OCI-LY3 (cell line): ENCODE results near the gene TCIRG1.

Source experiments
- EZH2phosphoT487 ChIP-seq: fragments of 200-600 bp; shearing (Covaris generic); IDR thresholded peaks from 2 replicates; pipeline ENCODE4 v1.6.1; 2018; ENCODE audit warnings: antibody characterized with exemption, mixed run types, low read depth
- TF ChIP-seq, protein P1 (sequence below): fragments of 200-600, 300-600 bp; sonication (generic); IDR thresholded peaks from 2 replicates; pipeline ENCODE4 v1.5.1; 2014; ENCODE audit warnings: antibody characterized with exemption, low read length, low read depth

DNA sequence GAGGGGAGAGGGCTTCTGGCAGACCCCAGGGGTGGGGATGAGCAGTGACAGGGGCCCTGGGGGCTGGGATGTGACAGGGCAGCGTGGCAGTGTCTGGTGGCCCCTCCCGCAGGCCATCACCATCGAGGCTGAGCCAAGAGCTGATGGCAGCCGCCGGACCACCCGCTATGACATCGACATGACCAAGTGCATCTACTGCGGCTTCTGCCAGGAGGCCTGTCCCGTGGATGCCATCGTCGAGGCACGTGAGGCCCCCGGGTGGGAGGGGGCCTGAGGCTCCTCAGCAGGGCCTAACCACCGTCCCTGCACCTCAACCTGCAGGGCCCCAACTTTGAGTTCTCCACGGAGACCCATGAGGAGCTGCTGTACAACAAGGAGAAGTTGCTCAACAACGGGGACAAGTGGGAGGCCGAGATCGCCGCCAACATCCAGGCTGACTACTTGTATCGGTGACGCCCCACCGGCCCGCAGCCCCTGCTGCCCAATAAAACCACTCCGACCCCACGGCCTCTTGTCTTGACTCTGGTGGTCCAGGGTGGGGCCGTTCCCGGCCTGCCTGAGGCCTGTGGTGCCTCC lies 2.6 kb upstream of the TCIRG1 start:
- TF ChIP-seq, protein P1, sequence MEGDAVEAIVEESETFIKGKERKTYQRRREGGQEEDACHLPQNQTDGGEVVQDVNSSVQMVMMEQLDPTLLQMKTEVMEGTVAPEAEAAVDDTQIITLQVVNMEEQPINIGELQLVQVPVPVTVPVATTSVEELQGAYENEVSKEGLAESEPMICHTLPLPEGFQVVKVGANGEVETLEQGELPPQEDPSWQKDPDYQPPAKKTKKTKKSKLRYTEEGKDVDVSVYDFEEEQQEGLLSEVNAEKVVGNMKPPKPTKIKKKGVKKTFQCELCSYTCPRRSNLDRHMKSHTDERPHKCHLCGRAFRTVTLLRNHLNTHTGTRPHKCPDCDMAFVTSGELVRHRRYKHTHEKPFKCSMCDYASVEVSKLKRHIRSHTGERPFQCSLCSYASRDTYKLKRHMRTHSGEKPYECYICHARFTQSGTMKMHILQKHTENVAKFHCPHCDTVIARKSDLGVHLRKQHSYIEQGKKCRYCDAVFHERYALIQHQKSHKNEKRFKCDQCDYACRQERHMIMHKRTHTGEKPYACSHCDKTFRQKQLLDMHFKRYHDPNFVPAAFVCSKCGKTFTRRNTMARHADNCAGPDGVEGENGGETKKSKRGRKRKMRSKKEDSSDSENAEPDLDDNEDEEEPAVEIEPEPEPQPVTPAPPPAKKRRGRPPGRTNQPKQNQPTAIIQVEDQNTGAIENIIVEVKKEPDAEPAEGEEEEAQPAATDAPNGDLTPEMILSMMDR: no peak
- no peak for TF ChIP-seq EZH2phosphoT487
